Stomach (tissue), 9 donors: Measurements from ENCODE around the gene ASIC5. TPM values are rescaled to one million over a fixed set of nuclear protein-coding genes. Genes with fewer than 3 reads are reported as not detected.

Source experiments
- DNase-seq, 2 donors: peaks; one replicate each; pipeline versions ENCODE4 v3.0.0 to v3.0.0-alpha.2; 2013 to 2019
- H3K27ac ChIP-seq, 5 donors: fragments of 200-600 bp in 4 of 5; sonication (generic) in 4 of 5; one replicate each; pipeline ENCODE4 v1.5.1; 2013 to 2019; ENCODE audit warnings: mild to moderate bottlenecking in 1 of 5, moderate library complexity in 1 of 5
- H3K27me3 ChIP-seq, 3 donors: fragments of 200-600 bp; sonication (generic); one replicate each; pipeline ENCODE4 v1.5.1; 2017 to 2019; ENCODE audit warnings: mixed run types in 1 of 3
- H3K36me3 ChIP-seq, 4 donors: fragments of 200-600 bp; sonication (generic); 1 replicate in 3 of 4; 2 replicates in 1 of 4; pipeline ENCODE4 v1.5.1; 2016 to 2019
- H3K4me1 ChIP-seq, 4 donors: fragments of 200-600 bp; sonication (generic); one replicate each; pipeline ENCODE4 v1.5.1; 2016 to 2019
- H3K4me3 ChIP-seq, 4 donors: fragments of 200-600 bp; sonication (generic) in 3 of 4; one replicate each; pipeline ENCODE4 v1.5.1; 2016 to 2019; ENCODE audit warnings: mild to moderate bottlenecking in 1 of 4
- H3K9me3 ChIP-seq, 4 donors: fragments of 200-600 bp; sonication (generic); one replicate each; pipeline ENCODE4 v1.5.1; 2016 to 2019
- CTCF ChIP-seq, 7 experiments: fragments of 450-650 bp in 4 of 7; fragments of 200-600 bp in 3 of 7; sonication (generic) in 3 of 7; IDR thresholded peaks; one replicate each; pipeline ENCODE4 v1.5.1; 2016 to 2019; ENCODE audit warnings: antibody characterized with exemption in 7 of 7, control low read depth in 2 of 7, mild to moderate bottlenecking in 1 of 7
- EP300 ChIP-seq: sonication (generic); formaldehyde crosslinking; IDR thresholded peaks from one replicate; pipeline ENCODE4 v1.6.1; 2017; ENCODE audit warnings: antibody characterized with exemption
- POLR2A ChIP-seq, 4 donors: fragments of 450-650 bp; IDR thresholded peaks; one replicate each; pipeline ENCODE4 v1.6.1; 2016; ENCODE audit warnings: antibody characterized with exemption in 4 of 4, control low read depth in 2 of 4, mild to moderate bottlenecking in 1 of 4, moderate library complexity in 1 of 4
- POLR2AphosphoS5 ChIP-seq, 3 donors: sonication (generic); formaldehyde crosslinking; IDR thresholded peaks; one replicate each; pipeline ENCODE4 v1.6.1; 2016; ENCODE audit warnings: antibody characterized with exemption in 3 of 3
- WGBS, 5 donors: extraction: QIAGEN DNeasy Blood & Tissue Kit in 3 of 5; methylation state at CpG; one replicate each; pipeline versions ENCODE4 v1.1.5 to v1.1.7; 2013 to 2018; 5-methylcytosine and 5-hydroxymethylcytosine counted together
- intact Hi-C: fragments of 100-400 bp; cut with DNase I; formaldehyde crosslinking; loops from one replicate; pipeline ENCODE4 v1.15.1; 2023; ENCODE audit warnings: low total_unique reads
- polyA plus RNA-seq, 3 donors: library from polyadenylated mRNA; stranded (reverse); fragments of 200-250 nt; gene quantifications; one replicate each; pipeline ENCODE4 v1.2.3, GENCODE V29; 2013
- total RNA-seq, 5 donors: library from RNA; depleted of rRNA; stranded (reverse); fragments of >200 nt; gene quantifications; one replicate each; pipeline versions ENCODE4 v1.1.0 to v1.2.3, GENCODE V29; 2014 to 2016
- donor health status: healthy with polysubstance abuse.
- donor health status: Bipolar disorder and iron deficiency.
- donor health status: healthy.

ASIC5 gene
- total and polyA plus RNA-seq, 8 donors = not detected

DNA sequence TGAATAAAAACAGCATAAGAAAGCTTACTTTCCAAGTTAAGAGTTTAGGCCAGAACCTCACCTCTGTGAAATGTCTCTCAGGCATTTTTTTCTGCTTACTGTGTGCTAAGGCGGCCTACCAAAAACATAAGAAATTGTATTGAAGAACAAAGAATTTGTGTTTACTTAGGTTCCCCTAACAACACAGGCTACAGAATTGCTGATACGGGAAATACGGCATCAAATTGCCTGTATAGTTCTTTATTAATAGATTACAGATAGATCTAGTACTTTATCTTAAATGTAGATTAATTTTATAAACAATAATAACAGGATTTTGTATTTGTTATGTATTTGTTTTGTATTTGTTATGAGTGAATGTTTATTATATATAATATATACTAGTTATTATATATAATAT, 12.9 kb downstream of the ASIC5 start:
- Histone ChIP-seq H3K4me1 (no peaks in the 10 kb centered on the region), H3K9me3 (no peaks in the 10 kb centered on the region), H3K36me3 (no peaks in the 10 kb centered on the region), H3K27me3 (no peaks in the 10 kb centered on the region), H3K27ac (no peak overlapping the region), H3K4me3 (no peak overlapping the region)
- intact Hi-C loops = no loop called here
- 91 to 96% (median 94%) methylated on average over 3 of the region's 3 CpGs for WGBS, 5 donors
- TF ChIP-seq EP300 (no peak), POLR2A (IDR thresholded peaks at IDR 0.05) (no peak), POLR2AphosphoS5 (IDR thresholded peaks at IDR 0.05) (no peak), CTCF (IDR thresholded peaks at IDR 0.05) (no peak)
- no peak for DNase-seq

GRCh38 chr4:155849042-155849441, 17.0 kb downstream of the ASIC5 start:
- Histone ChIP-seq H3K4me1 (no peaks in the 10 kb centered on the region), H3K36me3 (no peaks in the 10 kb centered on the region), H3K9me3 (no peaks in the 10 kb centered on the region), H3K4me3 (no peak overlapping the region), H3K27ac (no peak overlapping the region), H3K27me3 (no peaks in the 10 kb centered on the region)
- WGBS, 5 donors = 73 to 92% (median 88%) methylated on average over 4 of the region's 4 CpGs
- no peak for TF ChIP-seq POLR2A (IDR thresholded peaks at IDR 0.05)
- no peak for TF ChIP-seq POLR2AphosphoS5 (IDR thresholded peaks at IDR 0.05)
- no peak for TF ChIP-seq EP300
- no peak for TF ChIP-seq CTCF (IDR thresholded peaks at IDR 0.05)
- DNase-seq = no peak
- intact Hi-C loops = no loop called here

- Histone ChIP-seq H3K4me3 (no peak overlapping the region), H3K27me3 (no peaks in the 10 kb centered on the region), H3K27ac (no peak overlapping the region), H3K36me3 (no peaks in the 10 kb centered on the region), H3K4me1 (no peaks in the 10 kb centered on the region), H3K9me3 (no peaks in the 10 kb centered on the region)
- intact Hi-C loops = no loop called here
- TF ChIP-seq POLR2A (IDR thresholded peaks at IDR 0.05) = no peak
- no peak for TF ChIP-seq POLR2AphosphoS5 (IDR thresholded peaks at IDR 0.05)
- no peak for TF ChIP-seq EP300
- no peak for TF ChIP-seq CTCF (IDR thresholded peaks at IDR 0.05)
- DNase-seq = no peak
Measured at GRCh38 chr4:155846929-155847328, 19.1 kb downstream of the ASIC5 start.

- TF ChIP-seq POLR2AphosphoS5 (IDR thresholded peaks at IDR 0.05) (no peak), POLR2A (IDR thresholded peaks at IDR 0.05) (no peak), CTCF (IDR thresholded peaks at IDR 0.05) (no peak), EP300 (no peak)
- Histone ChIP-seq H3K9me3 (no peaks in the 10 kb centered on the region), H3K27ac (no peak overlapping the region), H3K36me3 (no peaks in the 10 kb centered on the region), H3K4me1 (no peaks in the 10 kb centered on the region), H3K4me3 (no peak overlapping the region), H3K27me3 (no peaks in the 10 kb centered on the region)
- intact Hi-C loops = no loop called here
- DNase-seq = no peak
Measured at GRCh38 chr4:155842080-155842479, 24.0 kb downstream of the ASIC5 start.
